Loucy (cell line): ENCODE measurements around the gene MIF4GD.

Experiments
- CTCF ChIP-seq: fragments of 200-600 bp; sonication (generic); conservative IDR thresholded peaks from 2 replicates; pipeline ENCODE4 v1.5.1; 2014; ENCODE audit warnings: mild to moderate bottlenecking, antibody characterized with exemption, low read length
- EZH2phosphoT487 ChIP-seq: fragments of 200-600 bp; IDR thresholded peaks from 2 replicates; pipeline ENCODE4 v1.6.1; 2018; ENCODE audit warnings: antibody characterized with exemption, mild to moderate bottlenecking, moderate library complexity, borderline replicate concordance

- TF ChIP-seq EZH2phosphoT487 (no peak), CTCF (no peak)
These were observed 1.8 kb upstream of the MIF4GD start for GRCh38 chr17:75272848-75273184.
